H1 (cell line): Measurements from ENCODE around the gene RGS9. TPM values are rescaled to one million over a fixed set of nuclear protein-coding genes. Genes with fewer than 3 reads are reported as not detected.

Experiments used
- ASH2L ChIP-seq: fragments of 200-600, 300-600 bp; sonication (generic); IDR thresholded peaks from one replicate; pipeline ENCODE4 v1.7.1; 2017; ENCODE audit warnings: low read length
- BACH1 ChIP-seq: IDR thresholded peaks from 2 replicates; pipeline ENCODE4 v1.6.1; 2012; ENCODE audit warnings: low read length, improper control_type of control experiment
- CBX5 ChIP-seq: fragments of 300-800, 300-1000 bp; sonication (generic); IDR thresholded peaks from 2 replicates; pipeline ENCODE4 v1.7.1; 2016; ENCODE audit warnings: antibody characterized with exemption, low read length, low read depth
- EP300 ChIP-seq, 2 experiments: IDR thresholded peaks; 1 replicate in 1 of 2; 2 replicates in 1 of 2; pipeline ENCODE4 v1.6.1; 2011 to 2012; ENCODE audit warnings: low read depth in 2 of 2, low read length in 2 of 2, mild to moderate bottlenecking in 2 of 2, borderline replicate concordance in 1 of 2, inconsistent platforms in 1 of 2, moderate library complexity in 1 of 2
- EZH2 ChIP-seq: fragments of 200-600 bp; sonication (generic); IDR thresholded peaks from 2 replicates; pipeline ENCODE4 v1.7.1; 2012; ENCODE audit warnings: low read depth, mild to moderate bottlenecking, moderate library complexity, low read length, inconsistent platforms; ENCODE audit not compliant: severe bottlenecking
- HDAC2 ChIP-seq, 2 experiments: fragments of 300-600 bp in 1 of 2; sonication (generic) in 1 of 2; IDR thresholded peaks; 2 replicates each; pipeline ENCODE4 v1.6.1; 2011 to 2012; ENCODE audit warnings: low read depth in 2 of 2, low read length in 2 of 2, mild to moderate bottlenecking in 2 of 2, moderate library complexity in 2 of 2, borderline replicate concordance in 1 of 2, inconsistent platforms in 1 of 2
- KDM1A ChIP-seq: fragments of 200-600, 300-600 bp; sonication (generic); IDR thresholded peaks from 2 replicates; pipeline ENCODE4 v1.7.1; 2016; ENCODE audit warnings: mild to moderate bottlenecking, low read length, borderline replicate concordance
- KDM4A ChIP-seq: IDR thresholded peaks from one replicate; pipeline ENCODE4 v1.7.1; 2012; ENCODE audit warnings: low read depth, mild to moderate bottlenecking, moderate library complexity, low read length, inconsistent platforms; ENCODE audit not compliant: severe bottlenecking
- POLR2A ChIP-seq, 2 experiments: IDR thresholded peaks; 1 replicate in 1 of 2; 2 replicates in 1 of 2; pipeline ENCODE4 v1.6.1; 2011; ENCODE audit warnings: low read depth in 2 of 2, low read length in 2 of 2, mild to moderate bottlenecking in 2 of 2; ENCODE audit errors: control extremely low read depth in 1 of 2
- POLR2AphosphoS5 ChIP-seq: IDR thresholded peaks from 2 replicates; pipeline ENCODE4 v1.6.1; 2011; ENCODE audit warnings: low read depth, low read length
- POU5F1 ChIP-seq: IDR thresholded peaks from 2 replicates; pipeline ENCODE4 v1.6.1; 2011; ENCODE audit warnings: low read depth, mild to moderate bottlenecking, low read length, moderate library complexity
- RFX5 ChIP-seq: IDR thresholded peaks from 2 replicates; pipeline ENCODE4 v1.6.1; 2011; ENCODE audit warnings: low read depth, low read length, improper control_type of control experiment, borderline replicate concordance
- SIRT6 ChIP-seq: IDR thresholded peaks from one replicate; pipeline ENCODE4 v1.7.1; 2012; ENCODE audit warnings: low read length, inconsistent platforms
- SP1 ChIP-seq: IDR thresholded peaks from 2 replicates; pipeline ENCODE4 v1.6.1; 2011; ENCODE audit warnings: low read depth, low read length
- TAF1 ChIP-seq: IDR thresholded peaks from 2 replicates; pipeline ENCODE4 v1.6.1; 2011; ENCODE audit warnings: mild to moderate bottlenecking, low read depth, low read length
- TAF7 ChIP-seq: optimal IDR thresholded peaks from 2 replicates; pipeline ENCODE3; 2011; ENCODE audit warnings: low read depth, mild to moderate bottlenecking, inconsistent platforms, low read length, moderate library complexity, borderline replicate concordance
- TBP ChIP-seq: IDR thresholded peaks from 2 replicates; pipeline ENCODE4 v1.6.1; 2011; ENCODE audit warnings: low read depth, low read length, improper control_type of control experiment
- TCF12 ChIP-seq: IDR thresholded peaks from 2 replicates; pipeline ENCODE4 v1.6.1; 2011; ENCODE audit warnings: low read depth, mild to moderate bottlenecking, low read length
- YY1 ChIP-seq: IDR thresholded peaks from 2 replicates; pipeline ENCODE4 v1.6.1; 2011; ENCODE audit warnings: low read depth, mild to moderate bottlenecking, low read length
- polyA plus RNA-seq, 7 experiments: library from polyadenylated mRNA; depleted of rRNA in 3 of 7; stranded (reverse) in 5 of 7; unstranded in 2 of 7; fragments of >200 nt in 5 of 7; fragments of 200-250 nt in 2 of 7; gene quantifications; 1 replicate in 5 of 7; 2 replicates in 1 of 7; 4 replicates in 1 of 7; pipeline versions ENCODE4 v1.2.1 to v1.2.3, GENCODE V29; 2011 to 2013; ENCODE audit warnings: missing spikeins in 2 of 7, mixed read lengths in 2 of 7
- total RNA-seq: library from RNA; stranded (reverse); fragmentation: NEBNext Ultra II Directional; extraction: Animal tissue kit (Norgen Biotek cat#: 25700); gene quantifications from 2 replicates; pipeline ENCODE4 v1.2.1, GENCODE V29; 2021

Gene RGS9
- total and polyA plus RNA-seq, 2 of the 8 experiments (the other 6 are each of a cell fraction or from before 2014, with no cell fraction given) = 8.9 to 20.5 TPM

- TF ChIP-seq RFX5 (no peak), HDAC2 (IDR thresholded peaks at IDR 0.05; ENCODE audit: borderline replicate concordance in 1 of 2, low read depth in 2 of 2, low read length in 2 of 2) (no peak), ASH2L (peak; percentile 72), POU5F1 (no peak), EZH2 (no peak), CBX5 (no peak), POLR2AphosphoS5 (peak; percentile 78), KDM1A (no peak), TBP (peak; percentile 95), EP300 (IDR thresholded peaks at IDR 0.05; ENCODE audit: borderline replicate concordance in 1 of 2, low read depth in 2 of 2, low read length in 2 of 2) (no peak), SP1 (no peak), TCF12 (no peak), BACH1 (no peak), SIRT6 (no peak), TAF1 (peak; percentile 97), YY1 (0 out of 2 replicates have a peak, but pooled peaks have one; percentile 54), TAF7 (peak; percentile 82), KDM4A (peak; percentile 32), POLR2A (IDR thresholded peaks at IDR 0.05; ENCODE audit: control extremely low read depth in 1 of 2, low read depth in 2 of 2, low read length in 2 of 2) (peak; percentile 76 to 91)
- TF ChIP-seq, all 59 proteins: peak for 12
Measured at GRCh38 chr17:65122836-65123756, 14.1 kb upstream of the RGS9 start (continued).
